Mesenteric fat pad (tissue), 1 donor: Measurements from ENCODE around the gene KANK4. TPM values are rescaled to one million over a fixed set of nuclear protein-coding genes. Genes with fewer than 3 reads are reported as not detected.
"Not testable (repeated sequence)": the region's sequence is repeated elsewhere in the genome, so short reads cannot be mapped to it uniquely, and the experiment has no call there.

ENCODE experiments used
- DNase-seq: peaks from one replicate; pipeline ENCODE4 v3.0.0-alpha.2; 2020; ENCODE audit warnings: low spot score
- total RNA-seq: library from RNA; stranded (reverse); fragmentation: NEBNext Ultra II Directional; extraction: Animal tissue kit (Norgen Biotek cat#: 25700); gene quantifications from one replicate; pipeline ENCODE4 v1.2.1, GENCODE V29; 2021
- donor health status: DM: yes; HTN: yes; CAD: no.

Gene KANK4
- total RNA-seq, 1 donor from 2014 or later: 2.7 TPM

DNA sequence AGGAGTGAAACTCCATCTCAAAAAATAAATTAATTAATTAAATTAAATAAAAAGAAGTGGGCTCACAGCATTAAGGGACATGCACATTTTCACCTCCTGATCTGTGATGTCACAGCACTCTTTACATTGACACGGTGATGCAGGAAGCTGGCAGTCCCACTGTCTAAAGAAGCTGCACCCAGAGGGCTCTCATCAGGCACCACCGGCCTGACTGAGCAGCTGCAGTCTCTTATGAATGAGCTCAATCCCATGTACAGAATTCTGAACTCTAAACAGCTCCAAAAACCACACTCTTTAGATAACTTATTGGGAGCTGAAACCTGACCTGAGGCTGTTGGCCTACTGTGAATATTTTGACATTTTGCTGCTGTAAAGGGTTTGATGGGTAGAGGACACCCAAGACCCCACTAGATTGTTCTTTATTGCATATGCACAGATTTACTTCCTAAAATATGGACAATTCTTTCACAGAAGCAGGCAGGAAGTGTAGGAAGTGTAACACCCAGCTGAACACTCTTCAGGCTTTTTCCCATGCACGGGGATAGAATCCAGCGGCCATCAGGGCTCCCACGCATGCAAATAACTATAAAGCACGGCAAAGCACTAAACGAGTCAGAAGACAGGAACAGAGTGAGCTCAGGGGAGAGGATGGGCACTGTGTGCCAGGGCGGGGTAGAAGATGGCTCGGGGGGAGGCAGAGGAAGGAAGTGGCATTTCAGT is 78.4 kb downstream of the KANK4 start:
- DNase-seq: no peak

DNA sequence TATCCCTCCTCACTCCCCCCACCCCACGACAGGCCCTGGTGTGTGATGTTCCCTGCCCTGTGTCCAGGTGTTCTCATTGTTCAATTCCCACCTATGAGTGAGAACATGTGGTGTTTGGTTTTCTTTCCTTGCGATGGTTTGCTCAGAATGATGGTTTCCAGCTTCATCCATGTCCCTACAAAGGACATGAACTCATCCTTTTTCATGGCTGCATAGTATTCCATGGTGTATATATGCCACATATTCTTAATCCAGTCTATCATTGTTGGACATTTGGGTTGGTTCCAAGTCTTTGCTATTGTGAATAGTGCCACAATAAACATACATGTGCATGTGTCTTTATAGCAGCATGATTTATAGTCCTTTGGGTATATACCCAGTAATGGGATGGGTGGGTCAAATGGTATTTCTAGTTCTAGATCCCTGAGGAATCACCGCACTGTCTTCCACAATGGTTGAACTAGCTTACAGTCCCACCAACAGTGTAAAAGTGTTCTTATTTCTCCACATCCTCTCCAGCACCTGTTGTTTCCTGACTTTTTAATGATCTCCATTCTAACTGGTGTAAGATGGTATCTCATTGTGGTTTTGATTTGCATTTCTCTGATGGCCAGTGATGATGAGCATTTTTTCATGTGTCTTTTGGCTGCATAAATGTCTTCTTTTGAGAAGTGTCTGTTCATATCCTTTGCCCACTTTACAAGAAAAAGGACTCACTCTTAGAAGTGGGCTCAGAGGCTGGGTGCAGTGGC is 79.4 kb downstream of the KANK4 start:
- DNase-seq: not testable (repeated sequence)

- no peak for DNase-seq
These were observed 80.7 kb downstream of the KANK4 start for GRCh38 chr1:62238507-62238906.

DNA sequence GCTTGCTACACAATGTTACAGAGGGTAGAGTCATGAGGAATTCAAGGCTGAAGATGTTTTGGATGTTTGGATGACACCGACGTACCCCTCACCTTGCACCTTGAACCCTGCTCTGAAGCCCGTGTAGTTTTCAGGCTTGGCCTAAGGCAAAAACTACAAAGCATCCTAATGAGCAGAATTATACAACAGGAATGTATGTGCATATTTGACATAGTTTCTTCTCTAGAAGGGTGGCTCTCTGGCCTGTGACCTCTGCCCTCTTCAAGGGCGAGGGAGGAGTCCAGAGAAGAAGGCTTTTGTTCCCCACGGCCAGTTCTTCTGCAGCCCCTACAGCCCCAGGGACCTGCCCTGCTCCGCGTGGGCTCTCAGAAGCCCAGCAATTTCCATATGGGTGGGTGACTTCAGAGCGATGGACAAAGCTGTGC is 81.3 kb downstream of the KANK4 start:
- DNase-seq: no peak

DNA sequence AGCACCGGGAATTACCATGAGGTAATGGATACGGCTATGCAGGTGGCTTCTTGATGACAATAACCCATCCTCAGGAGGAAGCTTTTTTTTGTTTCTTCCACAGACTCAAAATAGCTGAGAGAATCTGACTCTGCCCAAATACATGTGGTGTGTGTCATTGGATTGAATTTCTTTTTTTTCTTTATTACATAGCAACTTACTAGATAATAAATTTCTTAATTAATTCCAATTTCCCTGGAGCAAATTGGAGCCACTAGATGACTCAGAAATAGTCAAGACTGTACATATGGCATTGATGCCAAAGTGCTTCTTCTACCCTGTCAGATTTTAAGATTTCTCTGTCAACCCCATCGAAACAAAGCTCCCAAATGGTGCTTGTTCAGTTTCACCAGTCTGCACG is 81.9 kb downstream of the KANK4 start:
- DNase-seq: no peak

DNA sequence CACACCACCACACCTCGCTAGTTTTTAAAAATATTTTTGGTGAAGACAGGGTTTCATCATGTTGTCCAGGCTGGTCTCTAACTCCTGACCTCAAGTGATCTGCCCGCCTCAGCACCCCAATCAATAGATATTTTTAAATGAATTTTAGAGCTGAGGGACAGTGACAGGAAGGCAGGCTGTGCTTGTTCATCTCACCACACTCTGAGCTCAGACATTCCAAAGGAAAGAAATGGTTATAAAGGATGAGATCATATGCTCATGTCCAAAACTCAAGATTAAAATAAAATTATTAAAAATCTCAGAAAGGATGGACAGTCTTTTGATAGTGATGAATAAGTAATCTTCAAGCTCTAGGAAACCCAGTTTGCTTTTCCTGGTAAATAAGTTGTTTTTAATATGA is 83.7 kb downstream of the KANK4 start:
- no peak for DNase-seq

- DNase-seq: no peak
These were observed 84.5 kb downstream of the KANK4 start for GRCh38 chr1:62234688-62235087.

DNA sequence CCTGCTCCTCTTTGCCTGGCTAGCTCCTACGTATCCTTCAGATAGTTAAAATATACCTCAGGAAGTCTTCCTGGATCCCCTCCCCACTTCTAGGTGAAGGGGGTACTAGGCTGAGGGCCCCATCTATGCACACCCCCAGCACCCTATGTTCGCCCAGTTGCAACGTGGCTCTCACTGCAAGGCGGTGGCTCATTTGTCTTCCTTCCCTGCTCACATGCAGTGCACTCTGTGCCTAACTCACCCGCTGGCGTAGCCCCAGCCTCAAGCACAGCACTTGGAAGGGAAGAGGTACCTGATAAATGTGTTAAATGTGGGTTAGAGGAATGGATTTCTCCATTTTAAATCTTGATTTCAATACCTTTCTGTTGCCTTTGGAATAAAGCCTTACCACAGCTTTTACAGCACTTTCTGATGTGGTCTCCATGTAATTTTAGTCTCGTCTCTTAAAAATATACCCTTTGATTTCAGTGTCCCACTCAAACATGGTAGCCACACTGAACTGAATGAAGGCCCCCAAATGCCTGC is 85.2 kb downstream of the KANK4 start:
- DNase-seq: no peak

- DNase-seq: no peak
These were observed 86.4 kb downstream of the KANK4 start for GRCh38 chr1:62232871-62233278.

GRCh38 chr1:62230718-62231117 is 88.5 kb downstream of the KANK4 start:
- DNase-seq: no peak

- DNase-seq: no peak
These were observed 89.3 kb downstream of the KANK4 start for GRCh38 chr1:62229932-62230331.

- no peak for DNase-seq
These were observed 89.8 kb downstream of the KANK4 start for GRCh38 chr1:62229468-62229867.

GRCh38 chr1:62228883-62229187 is 90.4 kb downstream of the KANK4 start:
- DNase-seq: peak; percentile 28

- peak; percentile 51 for DNase-seq
These were observed 90.9 kb downstream of the KANK4 start for GRCh38 chr1:62228136-62228882.

- peak; percentile 69 for DNase-seq
These were observed 91.7 kb downstream of the KANK4 start for GRCh38 chr1:62227496-62227895.

DNA sequence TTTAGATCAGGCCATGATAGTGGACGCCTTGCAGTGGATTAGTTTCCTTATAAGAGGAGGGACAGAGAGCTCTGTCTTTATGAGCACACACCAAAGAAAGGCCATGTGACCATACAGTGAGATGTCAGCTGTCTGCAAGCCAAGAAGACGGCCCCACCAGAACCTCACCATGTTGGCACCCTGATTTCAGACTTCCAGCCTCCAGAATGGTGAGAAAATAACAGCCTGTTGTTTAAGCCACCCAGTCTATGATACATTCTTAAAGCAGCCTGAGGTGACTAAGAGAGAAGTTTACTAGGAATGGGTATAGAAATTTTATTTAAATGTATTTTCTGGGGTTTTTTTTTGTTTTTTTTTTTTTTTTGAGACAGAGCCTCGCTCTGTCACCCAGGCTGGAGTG is 95.1 kb downstream of the KANK4 start:
- no peak for DNase-seq

DNA sequence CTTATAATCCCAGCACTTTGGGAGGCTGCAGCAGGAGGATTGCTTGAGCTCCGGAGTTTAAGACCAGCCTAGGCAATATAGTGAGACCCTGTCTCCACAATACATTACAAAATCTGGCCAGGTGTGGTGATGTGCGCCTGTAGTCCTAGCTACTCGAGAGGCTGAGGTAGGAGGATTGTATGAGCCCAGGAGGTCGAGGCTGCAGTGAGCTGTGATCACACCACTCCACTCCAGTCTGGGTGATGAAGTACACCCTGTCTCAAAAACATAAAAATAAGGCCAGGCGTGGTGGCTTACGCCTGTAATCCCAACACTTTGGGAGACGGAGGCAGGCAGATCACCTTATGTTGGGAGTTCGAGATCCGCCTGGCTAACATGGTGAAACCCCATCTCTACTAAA is 96.9 kb downstream of the KANK4 start:
- no peak for DNase-seq

DNA sequence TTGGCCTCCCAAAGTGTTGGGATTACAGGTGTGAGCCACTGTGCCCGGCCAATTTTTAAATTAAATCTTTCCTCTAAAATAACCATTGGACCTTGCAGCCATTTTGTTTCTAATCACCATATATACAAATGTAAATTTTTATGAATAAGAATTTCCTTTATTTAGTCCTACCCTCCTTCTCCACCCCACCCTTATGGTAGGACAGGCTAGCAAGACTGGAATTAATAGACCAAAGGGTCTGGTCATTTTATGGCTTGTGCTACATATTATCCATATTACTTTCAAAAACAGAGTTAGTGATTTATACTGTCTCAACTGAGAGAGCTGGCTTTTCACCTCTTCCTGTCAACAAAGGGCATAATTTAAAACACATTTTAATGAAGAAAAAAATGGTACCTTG is 98.1 kb downstream of the KANK4 start:
- DNase-seq: no peak

DNA sequence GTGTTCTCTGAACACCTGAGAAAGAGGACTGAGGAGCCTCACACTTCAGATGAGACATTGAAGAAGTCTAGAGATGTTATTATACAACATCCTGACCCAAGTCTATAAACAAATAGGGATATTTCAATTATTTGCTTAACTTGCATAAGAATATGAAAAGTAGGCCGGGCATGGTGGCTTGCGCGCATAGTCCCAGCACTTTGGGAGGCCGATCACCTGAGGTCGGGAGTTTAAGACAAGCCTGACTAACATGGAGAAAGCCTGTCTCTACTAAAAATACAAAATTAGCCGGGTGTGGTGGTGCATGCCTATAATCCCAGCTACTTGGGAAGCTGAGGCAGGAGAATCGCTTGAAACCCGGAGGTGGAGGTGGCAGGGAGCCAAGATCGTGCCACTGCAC is 98.8 kb downstream of the KANK4 start:
- DNase-seq: not testable (repeated sequence)

GRCh38 chr1:62218604-62219003 is 100.6 kb downstream of the KANK4 start:
- DNase-seq: no peak

DNA sequence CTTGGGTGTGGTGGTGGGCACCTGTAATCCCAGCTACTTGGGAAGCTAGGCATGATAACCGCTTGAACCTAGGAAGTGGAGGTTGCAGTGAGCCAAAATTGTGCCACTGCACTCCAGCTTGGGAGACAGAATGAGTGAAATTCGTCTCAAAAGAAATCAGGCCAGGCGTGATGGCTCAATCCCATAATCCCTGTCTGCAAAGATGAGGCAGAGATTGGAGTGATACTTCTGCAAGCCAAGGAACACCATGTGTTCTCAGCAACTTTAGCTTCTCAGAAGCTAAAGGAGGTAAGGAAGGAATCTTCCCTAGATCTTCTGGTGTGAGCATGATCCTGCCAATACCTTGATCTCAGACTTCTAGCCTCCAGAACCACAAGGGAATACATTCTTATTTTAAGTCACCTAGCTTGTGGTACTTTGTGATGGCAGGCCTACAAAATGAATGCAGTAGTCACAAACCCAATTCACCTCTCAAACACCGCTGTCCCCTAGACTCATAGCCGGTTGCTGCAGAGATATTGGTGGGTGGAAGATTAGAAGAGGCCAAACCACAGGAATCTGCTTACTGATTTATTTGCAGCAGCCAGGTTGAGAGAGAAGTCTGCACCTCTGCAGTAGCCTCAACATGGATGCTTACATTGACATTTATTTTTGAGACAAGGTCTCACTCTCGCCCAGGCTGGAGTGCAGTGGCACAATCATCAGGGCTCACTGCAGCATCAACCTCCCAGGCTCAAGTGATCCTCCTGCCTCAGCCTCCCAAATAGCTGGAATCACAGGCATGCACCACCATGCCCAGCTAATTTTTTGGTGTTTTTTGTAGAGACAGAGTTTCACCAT is 105.9 kb downstream of the KANK4 start:
- DNase-seq: peak; percentile 59
